WI38 (cell line): Measurements from ENCODE around the gene ZNF652.
A peak's percentile ranks its signal among the peaks of the same experiment; 100 is the strongest.
"Not testable (repeated sequence)": the region's sequence is repeated elsewhere in the genome, so short reads cannot be mapped to it uniquely, and the experiment has no call there.

Experiments
- H3K4me3 ChIP-seq: 2 replicates; pipeline ENCODE4 v1.5.1; 2011; ENCODE audit warnings: low read depth, mild to moderate bottlenecking, control low read depth, low read length
- TF ChIP-seq, protein P1 (sequence below): IDR thresholded peaks from 2 replicates; pipeline ENCODE4 v1.5.1; 2012; ENCODE audit warnings: low read depth, mild to moderate bottlenecking, control low read depth, low read length

Gene ZNF652

DNA sequence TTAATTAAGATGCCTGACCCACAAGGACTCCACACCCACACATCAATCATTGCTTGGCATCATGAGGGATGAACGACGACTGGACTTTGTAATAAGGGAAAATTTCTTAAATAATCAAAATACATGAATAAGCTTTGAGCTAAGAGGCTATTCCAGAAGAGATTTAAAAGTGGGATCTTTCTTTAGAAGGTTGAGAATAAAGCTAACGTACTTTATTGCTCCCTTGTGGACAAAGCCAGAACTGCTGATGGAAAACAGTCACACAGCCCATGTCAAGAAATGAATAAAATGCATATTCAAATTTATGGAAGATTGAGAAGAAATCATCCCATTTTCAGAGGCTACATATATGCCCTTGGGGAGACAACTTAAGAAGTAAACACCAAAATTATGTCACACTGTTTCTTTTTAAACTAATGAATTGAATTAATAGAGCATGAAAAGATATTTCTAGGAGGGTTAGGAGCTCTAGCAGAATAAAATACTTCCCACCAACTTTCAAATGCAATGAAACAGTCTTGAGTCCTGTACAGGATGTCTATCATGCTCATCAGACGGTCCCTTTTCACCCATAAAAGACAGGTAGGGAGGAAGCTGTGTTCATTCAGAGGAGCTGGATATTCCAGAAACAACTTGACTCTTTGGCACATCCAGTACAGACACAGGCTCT lies 71.2 kb downstream of the ZNF652 start:
- no peak overlapping the region for H3K4me3 ChIP-seq
- TF ChIP-seq, protein P1, sequence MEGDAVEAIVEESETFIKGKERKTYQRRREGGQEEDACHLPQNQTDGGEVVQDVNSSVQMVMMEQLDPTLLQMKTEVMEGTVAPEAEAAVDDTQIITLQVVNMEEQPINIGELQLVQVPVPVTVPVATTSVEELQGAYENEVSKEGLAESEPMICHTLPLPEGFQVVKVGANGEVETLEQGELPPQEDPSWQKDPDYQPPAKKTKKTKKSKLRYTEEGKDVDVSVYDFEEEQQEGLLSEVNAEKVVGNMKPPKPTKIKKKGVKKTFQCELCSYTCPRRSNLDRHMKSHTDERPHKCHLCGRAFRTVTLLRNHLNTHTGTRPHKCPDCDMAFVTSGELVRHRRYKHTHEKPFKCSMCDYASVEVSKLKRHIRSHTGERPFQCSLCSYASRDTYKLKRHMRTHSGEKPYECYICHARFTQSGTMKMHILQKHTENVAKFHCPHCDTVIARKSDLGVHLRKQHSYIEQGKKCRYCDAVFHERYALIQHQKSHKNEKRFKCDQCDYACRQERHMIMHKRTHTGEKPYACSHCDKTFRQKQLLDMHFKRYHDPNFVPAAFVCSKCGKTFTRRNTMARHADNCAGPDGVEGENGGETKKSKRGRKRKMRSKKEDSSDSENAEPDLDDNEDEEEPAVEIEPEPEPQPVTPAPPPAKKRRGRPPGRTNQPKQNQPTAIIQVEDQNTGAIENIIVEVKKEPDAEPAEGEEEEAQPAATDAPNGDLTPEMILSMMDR, result peak; percentile 50

DNA sequence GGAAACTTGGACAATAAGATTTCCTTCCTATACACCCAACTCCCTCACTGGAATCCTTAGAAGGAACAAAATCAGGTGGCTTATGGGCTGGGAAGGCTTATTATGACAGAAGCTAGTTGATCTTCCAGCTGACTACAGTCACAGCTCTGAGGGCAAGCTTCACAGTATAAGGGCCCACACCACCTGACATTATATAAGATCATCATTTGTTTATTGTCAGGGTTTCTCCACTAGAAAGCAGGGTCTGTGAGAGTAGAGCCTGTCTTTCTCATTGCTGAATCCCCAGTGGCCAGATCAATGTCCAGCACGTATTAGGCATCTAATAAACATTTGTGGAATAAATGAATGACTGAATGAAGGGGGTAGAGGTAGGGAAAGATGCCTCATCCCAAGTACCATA lies 73.7 kb downstream of the ZNF652 start:
- TF ChIP-seq, protein P1, result no peak
- H3K4me3 ChIP-seq, result no peak overlapping the region

DNA sequence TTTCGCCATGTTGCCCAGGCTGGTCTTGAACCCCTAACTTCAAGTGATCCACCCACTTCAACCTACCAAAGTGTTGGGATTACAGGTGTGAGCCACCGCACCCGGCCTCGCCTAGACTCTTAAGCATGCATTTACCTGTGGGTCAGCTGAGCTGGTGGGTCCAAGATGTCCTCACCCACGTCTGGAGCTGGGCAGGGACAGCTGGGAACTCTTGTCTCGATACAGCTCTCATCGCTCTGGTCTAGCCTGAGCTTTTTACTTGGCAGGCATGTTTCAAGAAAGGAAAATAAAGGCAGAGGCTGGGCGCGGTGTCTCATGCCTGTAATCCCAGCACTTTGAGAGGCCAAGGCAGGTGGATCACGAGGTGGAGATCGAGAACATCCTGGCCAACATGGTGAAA lies 74.6 kb downstream of the ZNF652 start:
- H3K4me3 ChIP-seq, result no peak overlapping the region
- TF ChIP-seq, protein P1, result no peak

DNA sequence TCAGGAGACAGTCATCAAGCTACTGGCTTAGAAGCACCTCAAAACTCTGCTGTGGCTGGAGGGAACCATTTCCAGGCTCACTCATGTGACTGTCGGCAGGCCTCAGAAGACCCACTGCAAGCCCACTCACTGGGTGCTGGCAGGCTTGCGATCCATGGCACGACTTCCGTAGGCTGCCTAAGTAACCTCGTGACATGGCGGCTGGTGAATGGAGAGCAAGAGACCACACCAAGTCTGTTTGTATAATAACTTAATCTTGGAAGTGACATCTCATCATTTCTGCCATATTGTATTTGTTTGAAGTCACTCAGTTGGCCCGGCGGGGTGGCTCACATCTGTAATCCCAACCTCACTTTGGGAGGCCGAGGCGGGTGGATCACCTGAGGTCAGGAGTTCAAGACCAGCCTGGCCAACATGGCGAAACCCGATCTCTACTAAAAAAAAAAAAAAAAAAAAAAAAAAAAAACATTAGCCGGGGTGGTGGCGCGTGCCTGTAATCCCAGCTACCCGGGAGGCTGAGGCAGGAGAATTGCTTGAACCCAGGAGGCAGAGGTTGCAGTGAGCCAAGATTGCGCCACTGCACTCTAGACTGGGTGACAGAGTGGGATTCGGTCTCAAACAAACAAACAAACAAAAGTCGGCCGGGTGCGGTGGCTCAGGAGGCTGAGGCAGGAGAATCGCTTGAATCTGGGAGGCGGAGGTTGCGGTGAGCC lies 75.6 kb downstream of the ZNF652 start:
- H3K4me3 ChIP-seq, result not testable (repeated sequence)

DNA sequence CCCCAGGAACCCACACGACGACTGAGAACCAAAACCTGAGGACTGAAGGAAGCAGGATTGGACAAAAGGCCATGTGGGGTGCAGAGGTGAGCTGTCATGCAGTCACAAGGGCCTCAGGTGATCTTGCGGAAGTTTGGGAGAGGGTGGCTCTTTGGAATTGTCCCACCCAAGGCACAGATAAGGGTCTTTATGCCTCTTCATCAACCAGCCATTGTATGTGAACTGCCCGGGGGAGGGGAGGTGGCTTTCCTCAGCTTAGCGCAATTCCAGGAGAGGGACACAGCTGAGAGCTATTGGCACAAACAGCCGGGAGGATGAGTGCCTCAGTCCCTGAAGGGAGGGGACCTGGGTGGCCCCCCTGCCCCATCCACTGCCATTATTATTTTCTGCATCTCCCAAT lies 76.3 kb downstream of the ZNF652 start:
- TF ChIP-seq, protein P1, result no peak
- no peak overlapping the region for H3K4me3 ChIP-seq

DNA sequence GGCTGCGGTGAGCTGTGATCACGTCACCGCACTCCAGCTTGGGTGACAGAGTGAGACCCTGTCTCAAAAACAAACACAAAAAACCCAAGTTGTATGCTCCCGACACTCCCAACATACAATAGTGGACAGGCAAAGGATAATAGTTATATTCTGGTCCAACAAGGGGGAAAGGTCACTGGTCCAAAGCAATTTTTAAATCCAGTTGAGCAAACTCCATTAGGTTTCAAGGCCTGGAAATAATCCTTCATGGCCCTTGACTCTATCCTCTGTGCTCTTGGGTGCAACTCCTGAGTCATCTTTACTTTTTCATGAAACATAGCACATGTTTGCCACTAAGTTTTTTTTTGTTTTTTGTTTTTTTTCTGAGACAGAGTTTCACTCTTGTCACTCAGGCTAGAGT lies 81.1 kb downstream of the ZNF652 start:
- TF ChIP-seq, protein P1, result no peak
- no peak overlapping the region for H3K4me3 ChIP-seq

DNA sequence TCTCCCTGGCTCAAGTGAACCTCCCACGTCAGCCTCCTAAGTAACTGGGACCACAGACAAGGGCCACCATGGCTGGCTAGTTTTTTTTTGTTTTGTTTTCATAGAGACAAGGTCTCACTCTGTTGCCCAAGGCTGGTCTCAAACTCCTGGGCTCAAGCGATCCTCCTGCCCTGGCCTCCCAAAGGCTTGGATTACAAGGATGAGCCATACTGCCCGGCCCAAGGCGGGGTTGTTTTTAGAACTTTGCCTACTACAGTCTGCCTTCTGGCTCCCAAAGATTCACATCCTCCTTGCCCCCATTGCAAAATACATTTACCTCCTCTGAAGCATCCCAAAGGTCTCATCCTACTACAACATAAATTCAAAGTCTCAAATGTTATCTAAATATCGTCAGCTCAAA lies 82.0 kb downstream of the ZNF652 start:
- TF ChIP-seq, protein P1, result no peak
- no peak overlapping the region for H3K4me3 ChIP-seq

DNA sequence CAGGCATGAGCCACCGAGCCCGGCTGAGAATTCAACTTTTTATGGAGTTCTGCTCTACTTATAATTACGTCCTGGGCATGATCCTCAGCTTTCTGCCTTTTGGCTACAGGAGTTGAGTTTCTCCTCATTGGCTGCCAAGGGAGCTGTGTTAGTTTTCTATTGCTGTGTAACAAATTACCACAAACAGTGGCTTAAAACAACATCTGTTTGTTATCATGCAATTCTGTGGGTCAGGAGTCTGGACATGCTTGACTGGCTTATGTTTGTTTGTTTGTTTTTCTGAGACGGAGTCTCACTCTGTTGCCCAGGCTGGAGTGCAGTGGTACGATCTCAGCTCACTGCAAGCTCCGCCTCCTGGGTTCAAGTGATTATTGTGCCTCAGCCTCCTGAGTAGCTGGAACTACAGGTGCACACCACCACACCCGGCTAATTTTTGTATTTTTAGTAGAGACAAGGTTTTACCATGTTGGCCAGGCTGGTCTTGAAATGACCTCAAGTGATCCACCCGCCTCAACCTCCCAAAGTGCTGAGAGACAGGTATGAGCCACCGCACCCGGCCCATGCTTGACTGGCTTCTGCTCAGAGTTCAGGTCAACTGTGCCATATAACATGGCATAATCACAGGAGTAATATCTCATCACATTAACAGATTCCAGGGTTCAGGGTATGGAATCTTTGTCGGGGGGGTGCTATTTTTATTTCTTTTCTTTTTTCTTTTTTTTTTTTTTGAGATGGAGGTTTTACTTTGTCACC lies 82.6 kb downstream of the ZNF652 start:
- H3K4me3 ChIP-seq, result not testable (repeated sequence)
